Measurements from ENCODE around the gene OLIG1.

DNA sequence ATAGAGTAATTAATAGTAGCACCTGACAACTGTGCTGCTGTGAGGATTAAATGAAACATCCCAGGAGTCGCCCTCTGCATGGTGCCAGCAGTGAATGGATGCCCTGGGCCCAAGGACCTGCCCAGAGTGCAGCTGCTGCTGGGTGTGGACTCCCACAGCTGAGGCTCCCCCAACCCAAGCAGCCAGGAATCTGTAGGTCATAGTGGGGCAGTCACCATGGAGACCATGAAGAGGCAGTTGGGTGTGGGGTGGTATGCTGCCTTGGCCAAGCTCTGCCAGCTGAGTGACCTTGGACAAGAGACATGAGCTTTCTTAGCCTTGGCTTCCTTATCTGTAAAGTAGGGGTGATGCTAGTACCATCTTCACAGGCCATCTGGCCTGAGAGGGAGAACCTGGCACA, 34.8 kb upstream of the OLIG1 start:
- TF ChIP-seq POLR2A (IDR thresholded peaks at IDR 0.05) (no peak), EP300 (IDR thresholded peaks at IDR 0.05) (no peak)
- TF ChIP-seq, protein P1, sequence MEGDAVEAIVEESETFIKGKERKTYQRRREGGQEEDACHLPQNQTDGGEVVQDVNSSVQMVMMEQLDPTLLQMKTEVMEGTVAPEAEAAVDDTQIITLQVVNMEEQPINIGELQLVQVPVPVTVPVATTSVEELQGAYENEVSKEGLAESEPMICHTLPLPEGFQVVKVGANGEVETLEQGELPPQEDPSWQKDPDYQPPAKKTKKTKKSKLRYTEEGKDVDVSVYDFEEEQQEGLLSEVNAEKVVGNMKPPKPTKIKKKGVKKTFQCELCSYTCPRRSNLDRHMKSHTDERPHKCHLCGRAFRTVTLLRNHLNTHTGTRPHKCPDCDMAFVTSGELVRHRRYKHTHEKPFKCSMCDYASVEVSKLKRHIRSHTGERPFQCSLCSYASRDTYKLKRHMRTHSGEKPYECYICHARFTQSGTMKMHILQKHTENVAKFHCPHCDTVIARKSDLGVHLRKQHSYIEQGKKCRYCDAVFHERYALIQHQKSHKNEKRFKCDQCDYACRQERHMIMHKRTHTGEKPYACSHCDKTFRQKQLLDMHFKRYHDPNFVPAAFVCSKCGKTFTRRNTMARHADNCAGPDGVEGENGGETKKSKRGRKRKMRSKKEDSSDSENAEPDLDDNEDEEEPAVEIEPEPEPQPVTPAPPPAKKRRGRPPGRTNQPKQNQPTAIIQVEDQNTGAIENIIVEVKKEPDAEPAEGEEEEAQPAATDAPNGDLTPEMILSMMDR (IDR thresholded peaks at IDR 0.05): no peak

All from tibial nerve (tissue), 4 donors.